HG03175 (cell line): ENCODE measurements around the gene MAPRE3.
A peak's percentile ranks its signal among the peaks of the same experiment; 100 is the strongest.
"Not testable (repeated sequence)": the region's sequence is repeated elsewhere in the genome, so short reads cannot be mapped to it uniquely, and the experiment has no call there.

Source experiments
- ATAC-seq: cut with Tn5 transposase; IDR thresholded peaks from one replicate; pipeline ENCODE4 v1.9.1; 2021; ENCODE audit warnings: mild to moderate bottlenecking, moderate library complexity; ENCODE audit not compliant: unreplicated experiment

The MAPRE3 gene

GRCh38 chr2:26970244-26970927 lies at the start of gene MAPRE3:
MAPRE3 (plus strand) TSS chr2:26970637; CDS start chr2:27022219, 51,582 bp downstream.
- peak; percentile 80 for ATAC-seq

- ATAC-seq = no peak
These were observed 49.1 kb upstream of the MAPRE3 start for GRCh38 chr2:26921323-26921722.

- ATAC-seq = no peak
These were observed 47.8 kb upstream of the MAPRE3 start for GRCh38 chr2:26922405-26923188.

GRCh38 chr2:26923189-26923466 lies 47.3 kb upstream of the MAPRE3 start:
- not testable (repeated sequence) for ATAC-seq

GRCh38 chr2:26924731-26925099 lies 45.7 kb upstream of the MAPRE3 start:
- no peak for ATAC-seq

- ATAC-seq = no peak
These were observed 45.2 kb upstream of the MAPRE3 start for GRCh38 chr2:26925100-26925791.

GRCh38 chr2:26927221-26927620 lies 43.2 kb upstream of the MAPRE3 start:
- no peak for ATAC-seq

- no peak for ATAC-seq
These were observed 37.5 kb upstream of the MAPRE3 start for GRCh38 chr2:26932974-26933373.

- ATAC-seq = no peak
These were observed 36.8 kb upstream of the MAPRE3 start for GRCh38 chr2:26933431-26934334.

GRCh38 chr2:26934335-26934724 lies 36.1 kb upstream of the MAPRE3 start:
- ATAC-seq = no peak

- no peak for ATAC-seq
These were observed 35.5 kb upstream of the MAPRE3 start for GRCh38 chr2:26934985-26935384.

GRCh38 chr2:26936855-26937254 lies 33.6 kb upstream of the MAPRE3 start:
- no peak for ATAC-seq

- ATAC-seq = no peak
These were observed 31.9 kb upstream of the MAPRE3 start for GRCh38 chr2:26938399-26939118.

GRCh38 chr2:26940001-26940400 lies 30.4 kb upstream of the MAPRE3 start:
- no peak for ATAC-seq

GRCh38 chr2:26941486-26941885 lies 29.0 kb upstream of the MAPRE3 start:
- no peak for ATAC-seq

GRCh38 chr2:26942543-26943295 lies 27.7 kb upstream of the MAPRE3 start:
- ATAC-seq = no peak

GRCh38 chr2:26945991-26946750 lies 24.3 kb upstream of the MAPRE3 start:
- ATAC-seq = no peak

GRCh38 chr2:26946841-26947784 lies 23.3 kb upstream of the MAPRE3 start:
- no peak for ATAC-seq
